HG03378 (cell line): ENCODE measurements around the gene HEATR5A.
A peak's percentile ranks its signal among the peaks of the same experiment; 100 is the strongest.
"Not testable (repeated sequence)": the region's sequence is repeated elsewhere in the genome, so short reads cannot be mapped to it uniquely, and the experiment has no call there.

Experiments used
- ATAC-seq: cut with Tn5 transposase; IDR thresholded peaks from one replicate; pipeline ENCODE4 v1.9.1; 2021; ENCODE audit warnings: mild to moderate bottlenecking, moderate library complexity; ENCODE audit not compliant: unreplicated experiment

Gene HEATR5A

GRCh38 chr14:31337331-31337730 lies 83.0 kb downstream of the HEATR5A start:
- ATAC-seq, result no peak

- no peak for ATAC-seq
Measured at GRCh38 chr14:31336646-31337045, 83.7 kb downstream of the HEATR5A start.

- ATAC-seq, result not testable (repeated sequence)
Measured at GRCh38 chr14:31331395-31331794, 89.0 kb downstream of the HEATR5A start.

GRCh38 chr14:31329876-31330521 lies 90.4 kb downstream of the HEATR5A start:
- ATAC-seq, result not testable (repeated sequence)

GRCh38 chr14:31326111-31326510 lies 94.2 kb downstream of the HEATR5A start:
- no peak for ATAC-seq

GRCh38 chr14:31323419-31323818 lies 96.9 kb downstream of the HEATR5A start:
- no peak for ATAC-seq

- ATAC-seq, result no peak
Measured at GRCh38 chr14:31320922-31321766, 99.2 kb downstream of the HEATR5A start.

- ATAC-seq, result no peak
Measured at GRCh38 chr14:31320216-31320615, 100.1 kb downstream of the HEATR5A start.

- ATAC-seq, result no peak
Measured at GRCh38 chr14:31319701-31320100, 100.6 kb downstream of the HEATR5A start.

- no peak for ATAC-seq
Measured at GRCh38 chr14:31312934-31313333, 107.4 kb downstream of the HEATR5A start.

- not testable (repeated sequence) for ATAC-seq
Measured at GRCh38 chr14:31312370-31312769, 108.0 kb downstream of the HEATR5A start.

GRCh38 chr14:31307618-31308017 lies 112.7 kb downstream of the HEATR5A start:
- no peak for ATAC-seq

- ATAC-seq, result no peak
Measured at GRCh38 chr14:31307198-31307597, 113.2 kb downstream of the HEATR5A start.

GRCh38 chr14:31303654-31304053 lies 116.7 kb downstream of the HEATR5A start:
- no peak for ATAC-seq

- ATAC-seq, result no peak
Measured at GRCh38 chr14:31300883-31301282, 119.5 kb downstream of the HEATR5A start.

- ATAC-seq, result no peak
Measured at GRCh38 chr14:31300296-31300695, 120.1 kb downstream of the HEATR5A start.

- peak; percentile 62 for ATAC-seq
Measured at GRCh38 chr14:31297701-31298344, 122.5 kb downstream of the HEATR5A start.

- no peak for ATAC-seq
Measured at GRCh38 chr14:31297112-31297511, 123.2 kb downstream of the HEATR5A start.

- no peak for ATAC-seq
Measured at GRCh38 chr14:31294746-31295405, 125.5 kb downstream of the HEATR5A start.

GRCh38 chr14:31292937-31293616 lies 127.3 kb downstream of the HEATR5A start:
- ATAC-seq, result no peak

- no peak for ATAC-seq
Measured at GRCh38 chr14:31291210-31291609, 129.1 kb downstream of the HEATR5A start.
